HCT116 (cell line): ENCODE measurements around the gene MPHOSPH8. TPM values are rescaled to one million over a fixed set of nuclear protein-coding genes. Genes with fewer than 3 reads are reported as not detected.

ENCODE experiments used
- ATAC-seq: fragments of 200-7000 bp; cut with Tn5 transposase; 2 replicates; pipeline ENCODE4 v1.9.1; 2020; ENCODE audit warnings: mild to moderate bottlenecking, moderate library complexity
- BruUV-seq: library from RNA; stranded (reverse); fragments of 400-500 nt; replicated peaks from 2 replicates; lab custom pipeline; 2021; lab: Mats Ljungman, UMichigan
- CTCF ChIA-PET: fragments of 300-600 bp; sonication (Branson Sonifier 250); formaldehyde crosslinking; loops from one replicate; lab custom pipeline; 2021; ENCODE audit warnings: antibody characterized with exemption; lab: Charles Lee
- POLR2A ChIA-PET: fragments of 300-600, 350-600 bp; sonication (Branson Sonifier 250); formaldehyde crosslinking; loops from one replicate; lab custom pipeline; 2021; ENCODE audit warnings: antibody characterized with exemption; lab: Charles Lee
- RAD21 ChIA-PET, 2 experiments: fragments of 300-600 bp; sonication (Branson Sonifier 250); formaldehyde crosslinking; loops; one replicate each; lab custom pipeline; 2023; ENCODE audit warnings: low total read pairs in 2 of 2; ENCODE audit not compliant: uncharacterized antibody in 2 of 2, unreplicated experiment in 2 of 2, low non-redundant PET in 1 of 2; lab: Charles Lee
- DNase-seq: peaks from one replicate; pipeline ENCODE4 v3.0.0-alpha.2; 2010; ENCODE audit warnings: low read depth, low spot score
- H2AFZ ChIP-seq: fragments of 200-600 bp; shearing (Covaris generic), sonication (generic); 2 replicates; pipeline ENCODE4 v1.6.1; 2017; ENCODE audit warnings: low read depth, mixed run types, mixed read lengths, antibody characterized with exemption, low read length; ENCODE audit not compliant: poor library complexity, severe bottlenecking
- H3K27ac ChIP-seq: 2 replicates; pipeline ENCODE4 v1.5.1; 2012; ENCODE audit warnings: low read depth, low read length
- H3K27me3 ChIP-seq: fragments of 200-600 bp; sonication (generic); 2 replicates; pipeline ENCODE4 v1.6.1; 2016; ENCODE audit warnings: mixed run types, low read length, mixed read lengths; ENCODE audit not compliant: insufficient read depth
- H3K36me3 ChIP-seq, 2 experiments: fragments of 200-500 bp in 1 of 2; fragments of 200-600 bp in 1 of 2; sonication (Bioruptor generic) in 1 of 2; sonication (generic) in 1 of 2; 2 replicates each; pipeline versions ENCODE4 v1.5.1 to v1.6.1; 2014 to 2016; ENCODE audit warnings: low read length in 2 of 2, inconsistent platforms in 1 of 2, mixed read lengths in 1 of 2, mixed run types in 1 of 2; ENCODE audit not compliant: insufficient read depth in 2 of 2, control insufficient read depth in 1 of 2
- H3K4me1 ChIP-seq, 2 experiments: fragments of 200-600 bp in 1 of 2; sonication (generic) in 1 of 2; 2 replicates each; pipeline versions ENCODE4 v1.5.1 to v1.6.1; 2012 to 2017; ENCODE audit warnings: low read length in 2 of 2, inconsistent platforms in 1 of 2, mild to moderate bottlenecking in 1 of 2, mixed read lengths in 1 of 2, mixed run types in 1 of 2, moderate library complexity in 1 of 2; ENCODE audit not compliant: insufficient read depth in 2 of 2, control insufficient read depth in 1 of 2
- H3K4me2 ChIP-seq: fragments of 200-600 bp; sonication (generic); 2 replicates; pipeline ENCODE4 v1.6.1; 2017; ENCODE audit warnings: mixed run types, low read length, mixed read lengths
- H3K4me3 ChIP-seq, 2 experiments: fragments of 200-600 bp in 1 of 2; sonication (generic) in 1 of 2; replicated peaks in 1 of 2; 2 replicates each; pipeline ENCODE4 v1.5.1; 2011 to 2016; ENCODE audit warnings: low read length in 2 of 2, control low read depth in 1 of 2, low read depth in 1 of 2, mild to moderate bottlenecking in 1 of 2, mixed read lengths in 1 of 2, mixed run types in 1 of 2
- H3K79me2 ChIP-seq: fragments of 200-600 bp; sonication (generic); 2 replicates; pipeline ENCODE4 v1.6.1; 2017; ENCODE audit warnings: mild to moderate bottlenecking, mixed run types, low read length, moderate library complexity, mixed read lengths; ENCODE audit not compliant: insufficient read depth
- H3K9ac ChIP-seq: fragments of 200-600 bp; sonication (generic); 2 replicates; pipeline ENCODE4 v1.6.1; 2016; ENCODE audit warnings: low read length, mixed read lengths
- H3K9me2 ChIP-seq: fragments of 200-600 bp; sonication (generic), shearing (Covaris generic); 2 replicates; pipeline ENCODE4 v1.6.1; 2017; ENCODE audit warnings: mixed run types, mild to moderate bottlenecking, moderate library complexity; ENCODE audit not compliant: insufficient read depth
- H3K9me3 ChIP-seq, 2 experiments: fragments of 200-500 bp in 1 of 2; fragments of 200-600 bp in 1 of 2; sonication (Bioruptor generic) in 1 of 2; sonication (generic) in 1 of 2; 2 replicates each; pipeline ENCODE4 v1.6.1; 2014 to 2017; ENCODE audit warnings: low read length in 2 of 2, mixed read lengths in 2 of 2, inconsistent platforms in 1 of 2, low read depth in 1 of 2, mild to moderate bottlenecking in 1 of 2, mixed run types in 1 of 2, moderate library complexity in 1 of 2; ENCODE audit not compliant: control insufficient read depth in 1 of 2, insufficient read depth in 1 of 2
- H4K20me1 ChIP-seq: fragments of 200-600 bp; sonication (generic), shearing (Covaris generic); 2 replicates; pipeline ENCODE4 v1.6.1; 2017; ENCODE audit warnings: mixed run types, mild to moderate bottlenecking, moderate library complexity; ENCODE audit not compliant: insufficient read depth
- CEBPB ChIP-seq: IDR thresholded peaks from 2 replicates; pipeline ENCODE4 v1.6.1; 2012; ENCODE audit warnings: low read depth
- FOSL1 ChIP-seq: IDR thresholded peaks from 2 replicates; pipeline ENCODE4 v1.6.1; 2012; ENCODE audit warnings: low read depth
- JUND ChIP-seq: IDR thresholded peaks from 2 replicates; pipeline ENCODE4 v1.6.1; 2012
- RAD21 ChIP-seq: IDR thresholded peaks from 2 replicates; pipeline ENCODE4 v1.6.1; 2012; ENCODE audit warnings: low read depth, mild to moderate bottlenecking
- ZFX ChIP-seq: fragments of 450-650 bp; IDR thresholded peaks from 2 replicates; pipeline ENCODE4 v1.6.1; 2017
- ZNF274 ChIP-seq: fragments of 200-500 bp; sonication (Bioruptor generic); IDR thresholded peaks from 2 replicates; pipeline ENCODE4 v1.6.1; 2014; ENCODE audit warnings: mild to moderate bottlenecking, low read depth, low read length, inconsistent platforms
- intact Hi-C: fragments of 100-400 bp; cut with micrococcal nuclease; formaldehyde crosslinking; loops from 2 replicates; pipeline ENCODE4 v1.10.0; 2022
- total RNA-seq: library from RNA; stranded (reverse); gene quantifications from one replicate; pipeline ENCODE4 v1.2.1, GENCODE V29; 2021; ENCODE audit not compliant: unreplicated experiment
- TF ChIP-seq, protein P1 (sequence below), 3 experiments: fragments of 200-600 bp in 1 of 3; sonication (generic) in 1 of 3; IDR thresholded peaks in 2 of 3; conservative IDR thresholded peaks in 1 of 3; 2 replicates each; pipeline ENCODE4 v1.5.1; 2012 to 2017; ENCODE audit warnings: low read depth in 2 of 3, low read length in 2 of 3, antibody characterized with exemption in 1 of 3, borderline replicate concordance in 1 of 3, control low read depth in 1 of 3, mild to moderate bottlenecking in 1 of 3, mixed read lengths in 1 of 3, mixed run types in 1 of 3, moderate library complexity in 1 of 3; ENCODE audit not compliant: insufficient read depth in 1 of 3
- TF ChIP-seq, protein P2 (sequence below): IDR thresholded peaks from 2 replicates; pipeline ENCODE4 v1.6.1; 2012; ENCODE audit warnings: low read depth

The MPHOSPH8 gene
- total RNA-seq, 1 experiment from 2014 or later: 21.5 TPM

DNA sequence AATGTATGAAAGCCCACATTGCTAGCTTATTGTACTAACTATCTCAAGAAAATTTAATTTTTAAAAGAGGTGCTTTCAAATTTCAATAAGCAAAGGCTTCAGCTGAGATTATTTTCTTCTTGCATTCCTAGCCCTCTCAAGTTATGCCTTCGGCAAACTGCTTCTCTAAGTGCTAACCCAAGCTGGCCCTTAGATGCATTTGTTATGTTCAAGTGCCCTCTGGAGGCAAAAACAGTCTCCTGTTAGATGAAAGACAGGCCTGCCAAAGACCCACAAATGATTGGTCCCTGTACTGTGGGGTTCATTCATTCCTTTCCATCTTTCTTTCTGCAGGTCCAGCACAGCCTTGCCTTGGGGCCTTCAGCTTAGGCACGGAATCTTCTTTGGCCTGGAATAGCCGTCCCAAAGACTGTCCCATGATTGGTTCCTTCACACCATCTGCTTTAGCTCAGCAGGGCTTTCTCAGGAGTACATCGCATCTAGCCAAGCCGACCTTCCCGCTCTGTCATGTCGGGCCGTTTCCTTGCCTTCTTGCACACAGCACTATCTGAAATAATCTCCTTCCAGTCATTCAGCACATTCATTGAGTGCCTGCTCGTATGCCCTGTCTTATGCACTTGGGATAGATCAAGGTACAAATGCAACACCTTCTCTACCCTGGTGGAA is 45.7 kb upstream of the MPHOSPH8 start:
- BruUV-seq: no TSS peak
- TF ChIP-seq JUND (no peak), ZFX (no peak), CEBPB (no peak), ZNF274 (no peak), RAD21 (peak; percentile 56), FOSL1 (no peak)
- TF ChIP-seq, protein P1, sequence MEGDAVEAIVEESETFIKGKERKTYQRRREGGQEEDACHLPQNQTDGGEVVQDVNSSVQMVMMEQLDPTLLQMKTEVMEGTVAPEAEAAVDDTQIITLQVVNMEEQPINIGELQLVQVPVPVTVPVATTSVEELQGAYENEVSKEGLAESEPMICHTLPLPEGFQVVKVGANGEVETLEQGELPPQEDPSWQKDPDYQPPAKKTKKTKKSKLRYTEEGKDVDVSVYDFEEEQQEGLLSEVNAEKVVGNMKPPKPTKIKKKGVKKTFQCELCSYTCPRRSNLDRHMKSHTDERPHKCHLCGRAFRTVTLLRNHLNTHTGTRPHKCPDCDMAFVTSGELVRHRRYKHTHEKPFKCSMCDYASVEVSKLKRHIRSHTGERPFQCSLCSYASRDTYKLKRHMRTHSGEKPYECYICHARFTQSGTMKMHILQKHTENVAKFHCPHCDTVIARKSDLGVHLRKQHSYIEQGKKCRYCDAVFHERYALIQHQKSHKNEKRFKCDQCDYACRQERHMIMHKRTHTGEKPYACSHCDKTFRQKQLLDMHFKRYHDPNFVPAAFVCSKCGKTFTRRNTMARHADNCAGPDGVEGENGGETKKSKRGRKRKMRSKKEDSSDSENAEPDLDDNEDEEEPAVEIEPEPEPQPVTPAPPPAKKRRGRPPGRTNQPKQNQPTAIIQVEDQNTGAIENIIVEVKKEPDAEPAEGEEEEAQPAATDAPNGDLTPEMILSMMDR (IDR thresholded peaks at IDR 0.05 in 2 of 3, conservative IDR thresholded peaks at IDR 0.05 in 1 of 3; ENCODE audit: borderline replicate concordance in 1 of 3, insufficient read depth in 1 of 3, low read depth in 2 of 3, low read length in 2 of 3): peak; percentile 54 to 90 (median 81)
- TF ChIP-seq, protein P2, sequence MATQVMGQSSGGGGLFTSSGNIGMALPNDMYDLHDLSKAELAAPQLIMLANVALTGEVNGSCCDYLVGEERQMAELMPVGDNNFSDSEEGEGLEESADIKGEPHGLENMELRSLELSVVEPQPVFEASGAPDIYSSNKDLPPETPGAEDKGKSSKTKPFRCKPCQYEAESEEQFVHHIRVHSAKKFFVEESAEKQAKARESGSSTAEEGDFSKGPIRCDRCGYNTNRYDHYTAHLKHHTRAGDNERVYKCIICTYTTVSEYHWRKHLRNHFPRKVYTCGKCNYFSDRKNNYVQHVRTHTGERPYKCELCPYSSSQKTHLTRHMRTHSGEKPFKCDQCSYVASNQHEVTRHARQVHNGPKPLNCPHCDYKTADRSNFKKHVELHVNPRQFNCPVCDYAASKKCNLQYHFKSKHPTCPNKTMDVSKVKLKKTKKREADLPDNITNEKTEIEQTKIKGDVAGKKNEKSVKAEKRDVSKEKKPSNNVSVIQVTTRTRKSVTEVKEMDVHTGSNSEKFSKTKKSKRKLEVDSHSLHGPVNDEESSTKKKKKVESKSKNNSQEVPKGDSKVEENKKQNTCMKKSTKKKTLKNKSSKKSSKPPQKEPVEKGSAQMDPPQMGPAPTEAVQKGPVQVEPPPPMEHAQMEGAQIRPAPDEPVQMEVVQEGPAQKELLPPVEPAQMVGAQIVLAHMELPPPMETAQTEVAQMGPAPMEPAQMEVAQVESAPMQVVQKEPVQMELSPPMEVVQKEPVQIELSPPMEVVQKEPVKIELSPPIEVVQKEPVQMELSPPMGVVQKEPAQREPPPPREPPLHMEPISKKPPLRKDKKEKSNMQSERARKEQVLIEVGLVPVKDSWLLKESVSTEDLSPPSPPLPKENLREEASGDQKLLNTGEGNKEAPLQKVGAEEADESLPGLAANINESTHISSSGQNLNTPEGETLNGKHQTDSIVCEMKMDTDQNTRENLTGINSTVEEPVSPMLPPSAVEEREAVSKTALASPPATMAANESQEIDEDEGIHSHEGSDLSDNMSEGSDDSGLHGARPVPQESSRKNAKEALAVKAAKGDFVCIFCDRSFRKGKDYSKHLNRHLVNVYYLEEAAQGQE: no peak
- Histone ChIP-seq H3K4me3 (no peak overlapping the region), H3K9me3 (no peaks in the 10 kb centered on the region), H3K27me3 (no peaks in the 10 kb centered on the region), H3K36me3 (no peaks in the 10 kb centered on the region), H4K20me1 (no peaks in the 10 kb centered on the region), H3K4me2 (no peak overlapping the region; the same call in 1 of the 2 replicates), H3K79me2 (no peaks in the 10 kb centered on the region), H3K4me1 (peaks cover 0 to 4% of the 10 kb centered on the region in 2 experiments; a peak in 1 of 4 replicates), H3K27ac (no peak overlapping the region), H3K9me2 (no peaks in the 10 kb centered on the region), H3K9ac (no peak overlapping the region), H2AFZ (no peak overlapping the region)
- ATAC-seq (peak; percentile 95), DNase-seq (peak; percentile 27)
- ChIA-PET POLR2A (no interaction called here), RAD21 (interaction anchor here in 1 of 2 experiments (0.6 kb wide), 1 partner anchor 23 kb away, joined by 5 read pairs; no protein-coding TSS in a partner anchor), CTCF (interaction anchor here (0.9 to 1.6 kb wide), 8 partner anchors 8 to 499 kb away, joined by 3 to 8 read pairs (median 4); no protein-coding TSS in a partner anchor)
- intact Hi-C loops: loop anchor here (1.0 kb wide), 1 partner anchor 32 kb away; no protein-coding TSS in a partner anchor
